GM12878 (cell line): ENCODE results near the gene OR51G2. TPM values are rescaled to one million over a fixed set of nuclear protein-coding genes. Genes with fewer than 3 reads are reported as not detected.
"Not testable (repeated sequence)": the region's sequence is repeated elsewhere in the genome, so short reads cannot be mapped to it uniquely, and the experiment has no call there.

ENCODE experiments used
- ATAC-seq: fragments of 200-7000 bp; cut with Tn5 transposase; 3 replicates; pipeline ENCODE4 v1.9.1; 2020; ENCODE audit warnings: mild to moderate bottlenecking, moderate library complexity
- BruUV-seq: library from RNA; stranded (reverse); fragments of 400-500 nt; replicated peaks from 2 replicates; lab custom pipeline; 2021; lab: Mats Ljungman, UMichigan
- CTCF ChIA-PET: fragments of 300-600 bp; sonication (Branson Sonifier 250); formaldehyde crosslinking; extraction: SDS; loops from one replicate; lab custom pipeline; 2021; ENCODE audit warnings: inconsistent platforms; lab: Yijun Ruan, JAX
- POLR2A ChIA-PET: fragments of 350-600 bp; formaldehyde crosslinking; extraction: SDS; loops from one replicate; lab custom pipeline; 2021; ENCODE audit warnings: inconsistent platforms; lab: Charles Lee
- RAD21 ChIA-PET: fragments of 300-600 bp; sonication (Branson Sonifier 250); formaldehyde crosslinking; loops from one replicate; lab custom pipeline; 2023; ENCODE audit warnings: antibody characterized with exemption; ENCODE audit not compliant: unreplicated experiment; lab: Charles Lee
- SMC1A ChIA-PET: fragments of 300-600 bp; sonication (Branson Sonifier 250); formaldehyde crosslinking; loops from one replicate; lab custom pipeline; 2023; ENCODE audit not compliant: unreplicated experiment, uncharacterized antibody; lab: Charles Lee
- DNase-seq: peaks from one replicate; pipeline ENCODE4 v3.0.0-alpha.2; 2011; ENCODE audit warnings: low read depth, low spot score
- FAIRE-seq: peaks from 3 replicates; lab custom pipeline; 2011; peaks lifted over from hg19 to GRCh38; lab: Jason Lieb, UNC
- H2AFZ ChIP-seq: 2 replicates; pipeline ENCODE4 v1.6.0; 2011; ENCODE audit warnings: low read depth, low read length, control low read depth; ENCODE audit not compliant: control insufficient read depth
- H3K27ac ChIP-seq: 2 replicates; pipeline ENCODE4 v1.5.1; 2011; ENCODE audit warnings: control low read depth; ENCODE audit not compliant: control insufficient read depth, insufficient read depth
- H3K27me3 ChIP-seq, 2 experiments: replicated peaks in 1 of 2; 2 replicates each; pipeline versions ENCODE4 v1.6.0 to v1.6.1; 2011; ENCODE audit warnings: low read length in 1 of 2; ENCODE audit not compliant: control insufficient read depth in 2 of 2, insufficient read depth in 2 of 2
- H3K36me3 ChIP-seq, 2 experiments: 2 replicates each; pipeline ENCODE4 v1.5.1; 2011; ENCODE audit warnings: low read length in 1 of 2; ENCODE audit not compliant: control insufficient read depth in 2 of 2, insufficient read depth in 2 of 2
- H3K4me1 ChIP-seq: 2 replicates; pipeline ENCODE4 v1.6.1; 2011; ENCODE audit warnings: mild to moderate bottlenecking, low read length, moderate library complexity, mixed read lengths; ENCODE audit not compliant: control insufficient read depth, insufficient read depth
- H3K4me2 ChIP-seq: 2 replicates; pipeline ENCODE4 v1.6.0; 2011; ENCODE audit warnings: control low read depth; ENCODE audit not compliant: control insufficient read depth, insufficient read depth
- H3K4me3 ChIP-seq: fragments of 200-600 bp; sonication (generic); 2 replicates; pipeline ENCODE4 v1.5.1; 2016
- H3K79me2 ChIP-seq: 2 replicates; pipeline ENCODE4 v1.6.0; 2011; ENCODE audit warnings: low read length; ENCODE audit not compliant: control insufficient read depth, insufficient read depth
- H3K9ac ChIP-seq: 2 replicates; pipeline ENCODE4 v1.8.0; 2011; ENCODE audit warnings: low read length, control low read depth, mixed read lengths; ENCODE audit not compliant: control insufficient read depth, insufficient read depth
- H3K9me3 ChIP-seq: replicated peaks from 3 replicates; pipeline ENCODE4 v1.5.1; 2011; ENCODE audit warnings: mild to moderate bottlenecking, low read length; ENCODE audit not compliant: control insufficient read depth, insufficient read depth
- H4K20me1 ChIP-seq: 2 replicates; pipeline ENCODE4 v1.6.0; 2011; ENCODE audit not compliant: control insufficient read depth, insufficient read depth
- CHD4 ChIP-seq: fragments of 200-600 bp; sonication (generic); IDR thresholded peaks from 2 replicates; pipeline ENCODE4 v1.6.1; 2016; ENCODE audit warnings: mild to moderate bottlenecking
- E2F8 ChIP-seq: fragments of 450-650 bp; IDR thresholded peaks from 2 replicates; pipeline ENCODE4 v1.6.1; 2018; ENCODE audit warnings: mild to moderate bottlenecking, low read depth, moderate library complexity; ENCODE audit not compliant: partially characterized antibody
- NKRF ChIP-seq: fragments of 450-650 bp; conservative IDR thresholded peaks from 2 replicates; pipeline ENCODE4 v1.6.1; 2017; ENCODE audit warnings: mild to moderate bottlenecking, moderate library complexity
- RELA ChIP-seq: fragments of 450-650 bp; IDR thresholded peaks from 2 replicates; pipeline ENCODE4 v1.8.0; 2014; ENCODE audit warnings: borderline replicate concordance; ENCODE audit not compliant: partially characterized antibody
- ZNF217 ChIP-seq: fragments of 450-650 bp; IDR thresholded peaks from 2 replicates; pipeline ENCODE4 v1.6.1; 2017; ENCODE audit warnings: antibody characterized with exemption, mild to moderate bottlenecking
- WGBS: methylation state at CpG from one replicate; pipeline ENCODE4 v1.1.6; 2016; ENCODE audit warnings: low lambda C conversion rate; ENCODE audit not compliant: insufficient replicate concordance, insufficient coverage; ENCODE audit errors: missing lambda C conversion rate; 5-methylcytosine and 5-hydroxymethylcytosine counted together
- in situ Hi-C: fragments of 300-500 bp; cut with MboI; formaldehyde crosslinking; loops from 9 replicates; pipeline ENCODE4 v1.14.3; 2018; ENCODE audit warnings: mixed read lengths
- intact Hi-C: fragments of 100-400 bp; cut with micrococcal nuclease; formaldehyde crosslinking; loops from one replicate; pipeline ENCODE4 v1.14.2; 2022; ENCODE audit not compliant: unreplicated experiment
- polyA plus RNA-seq, 11 experiments: library from polyadenylated mRNA; depleted of rRNA in 4 of 11; unstranded in 6 of 11; stranded (reverse) in 5 of 11; fragments of >200 nt; fragmentation: Nextera tagmentation in 4 of 11; fragmentation: Illumina TruSeq in 1 of 11; extraction: Ambion mirVana in 4 of 11; extraction: Trizol in 1 of 11; gene quantifications; 1 replicate in 1 of 11; 2 replicates in 10 of 11; pipeline versions ENCODE4 v1.2.1 to v1.2.3, GENCODE V29; 2011 to 2016; ENCODE audit warnings: inconsistent platforms in 2 of 11, missing spikeins in 2 of 11, low read depth in 1 of 11
- total RNA-seq, 4 experiments: library from RNA; depleted of rRNA in 3 of 4; stranded (reverse); fragments of >200 nt in 3 of 4; fragmentation: Illumina TruSeq in 1 of 4; extraction: Trizol in 1 of 4; gene quantifications; 2 replicates each; pipeline versions ENCODE4 v1.2.1 to v1.2.3, GENCODE V29; 2013 to 2021

Gene OR51G2
- total and polyA plus RNA-seq, 10 of the 15 experiments (the other 5 are each of a cell fraction or from before 2014, with no cell fraction given): not detected

- RAD21 ChIA-PET: no interaction called here
Observed at GRCh38 chr11:4957396-4957795, 38.2 kb upstream of the OR51G2 start.

GRCh38 chr11:4955613-4956012 is 36.5 kb upstream of the OR51G2 start, which contains the start of gene OR51A2:
Gene OR51A2 (minus strand): TSS chr11:4955713. CDS start chr11:4955713, 0 bp downstream.
- H3K4me1 ChIP-seq, POLR2A ChIA-PET, CTCF ChIA-PET, ATAC-seq, H3K36me3 ChIP-seq, in situ Hi-C loops, H3K4me3 ChIP-seq, RAD21 ChIA-PET, H3K27me3 ChIP-seq, intact Hi-C loops, H3K4me2 ChIP-seq, H3K9me3 ChIP-seq, H3K79me2 ChIP-seq, BruUV-seq, DNase-seq, SMC1A ChIA-PET, H4K20me1 ChIP-seq, H3K9ac ChIP-seq, H2AFZ ChIP-seq, FAIRE-seq, H3K27ac ChIP-seq: not testable (repeated sequence)
- 2% methylated on average over 2 of the region's 2 CpGs for WGBS

More at GRCh38 chr11:4957396-4957795, 38.2 kb upstream of the OR51G2 start:
- Histone ChIP-seq H3K4me2 (no peak overlapping the region), H3K79me2 (no peaks in the 10 kb centered on the region), H3K4me3 (no peak overlapping the region), H3K4me1 (no peaks in the 10 kb centered on the region), H3K9me3 (no peaks in the 10 kb centered on the region), H3K27ac (no peak overlapping the region), H2AFZ (no peak overlapping the region), H3K9ac (no peak overlapping the region), H3K36me3 (no peaks in the 10 kb centered on the region), H4K20me1 (no peaks in the 10 kb centered on the region), H3K27me3 (no peaks in the 10 kb centered on the region)
- FAIRE-seq (no peak), ATAC-seq (no peak), DNase-seq (no peak)
- BruUV-seq: no TSS peak
- ChIA-PET SMC1A (interaction anchor here (1.1 kb wide), 1 partner anchor 12 kb away, joined by 3 read pairs; no protein-coding TSS in a partner anchor), POLR2A (no interaction called here), CTCF (no interaction called here)
- in situ Hi-C loops: no loop called here
- TF ChIP-seq NKRF (no peak), ZNF217 (no peak), E2F8 (no peak), CHD4 (no peak), RELA (no peak)
- 55% methylated on average over 4 of the region's 4 CpGs for WGBS
- intact Hi-C loops: no loop called here
